Germinal center (tissue), 1 donor: ENCODE results near the gene SLC12A2.

Experiments used
- DNase-seq: peaks from one replicate; pipeline ENCODE4 v3.0.0; 2012; ENCODE audit warnings: mixed read lengths, low spot score

The SLC12A2 gene

GRCh38 chr5:128169401-128170017, 85.9 kb downstream of the SLC12A2 start:
- no peak for DNase-seq

GRCh38 chr5:128172102-128172501, 88.5 kb downstream of the SLC12A2 start:
- DNase-seq, result no peak

GRCh38 chr5:128174951-128175350, 91.4 kb downstream of the SLC12A2 start:
- no peak for DNase-seq

DNA sequence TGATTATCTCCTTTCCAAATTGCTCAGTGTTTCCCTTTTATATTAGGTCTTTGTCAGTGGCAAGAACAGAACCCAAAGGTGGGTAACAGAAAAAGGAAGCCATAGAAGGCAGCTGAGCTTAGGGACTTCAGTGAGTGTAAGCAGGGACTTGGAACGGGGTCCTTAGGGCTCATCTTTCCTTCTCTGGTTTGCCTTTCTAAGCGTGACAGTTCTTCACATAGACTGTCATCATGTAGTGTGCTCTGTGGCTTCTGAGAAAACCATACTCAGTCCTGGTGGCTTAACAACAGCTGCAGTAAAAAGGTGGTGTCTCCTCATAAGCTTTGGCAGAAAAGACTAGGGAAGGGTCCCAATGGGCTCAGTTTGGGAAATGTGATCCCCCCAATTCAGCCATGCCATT, 108.8 kb downstream of the SLC12A2 start:
- no peak for DNase-seq

- DNase-seq, result no peak
These were observed 110.3 kb downstream of the SLC12A2 start for GRCh38 chr5:128193665-128194390.

GRCh38 chr5:128195316-128195715, 111.8 kb downstream of the SLC12A2 start:
- DNase-seq, result no peak

GRCh38 chr5:128196080-128196479, 112.5 kb downstream of the SLC12A2 start:
- no peak for DNase-seq

DNA sequence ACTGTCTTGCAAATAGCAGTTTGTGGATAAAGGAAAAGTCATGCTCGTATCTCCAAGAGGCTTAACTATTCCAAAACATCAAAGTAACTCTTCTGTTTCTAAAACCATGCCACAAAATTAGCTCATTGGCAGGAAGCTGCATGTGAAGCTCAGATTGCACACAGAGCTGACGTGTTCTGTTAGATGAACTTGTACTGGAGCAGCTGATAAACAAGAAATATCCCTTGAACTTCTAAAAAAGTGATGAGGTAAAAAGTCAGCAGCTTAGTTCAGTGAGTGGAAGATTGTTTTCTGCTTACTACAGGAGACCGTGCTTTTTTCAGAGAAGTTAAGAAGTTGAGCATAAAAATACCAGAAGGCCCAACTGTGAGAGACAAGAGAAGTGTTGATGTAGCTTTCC, 113.2 kb downstream of the SLC12A2 start:
- DNase-seq, result no peak

DNA sequence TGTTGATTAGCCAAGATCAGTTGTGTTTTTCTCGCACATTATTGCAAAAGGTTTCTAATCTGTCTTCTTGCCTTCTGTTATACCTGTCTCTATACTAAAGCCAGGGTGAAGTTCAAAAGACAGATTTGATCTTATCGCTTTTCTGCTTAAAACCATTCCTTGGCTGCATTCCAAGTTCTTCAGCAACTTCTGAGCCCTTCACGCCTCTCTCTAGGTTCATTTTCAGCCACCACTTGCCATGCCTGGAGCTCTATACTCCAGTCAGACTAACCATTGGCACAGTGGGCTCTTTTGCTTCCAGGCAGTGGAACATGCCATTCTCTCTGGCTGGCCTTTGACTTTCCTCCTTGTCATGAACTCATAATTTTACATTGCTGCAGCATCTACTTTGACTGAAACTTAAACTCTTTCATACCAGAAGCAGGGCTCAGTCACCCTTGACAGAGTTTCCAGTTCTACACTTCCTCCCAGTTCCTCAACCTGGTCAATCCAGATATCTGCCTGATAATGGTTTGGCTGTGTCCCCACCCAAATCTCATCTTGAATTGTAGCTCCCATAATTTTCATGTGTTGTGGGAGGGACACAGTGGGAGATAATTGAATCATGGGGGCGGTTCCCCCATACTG, 114.4 kb downstream of the SLC12A2 start:
- DNase-seq, result no peak

DNA sequence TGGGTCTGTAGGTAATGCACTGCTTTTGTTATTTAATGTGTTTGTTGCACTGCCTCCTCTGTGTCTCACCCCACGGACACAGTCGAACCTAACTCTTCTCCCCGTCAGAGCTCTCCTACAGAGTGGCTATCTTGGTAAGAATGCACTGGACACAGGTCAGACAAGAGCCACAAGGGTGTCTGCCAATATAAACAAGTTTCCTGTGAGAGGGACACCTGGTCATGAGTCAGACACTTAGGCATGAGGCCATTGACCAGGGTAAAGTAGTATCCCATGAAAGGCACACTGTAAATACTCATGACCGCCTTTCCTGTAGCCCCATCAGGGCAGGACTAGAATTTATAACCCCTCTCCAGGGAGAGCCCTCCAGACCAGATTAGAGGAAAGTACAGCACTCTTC, 115.5 kb downstream of the SLC12A2 start:
- no peak for DNase-seq

- no peak for DNase-seq
These were observed 116.0 kb downstream of the SLC12A2 start for GRCh38 chr5:128199611-128200010.

GRCh38 chr5:128201065-128201926, 117.7 kb downstream of the SLC12A2 start:
- DNase-seq, result peak; percentile 81

DNA sequence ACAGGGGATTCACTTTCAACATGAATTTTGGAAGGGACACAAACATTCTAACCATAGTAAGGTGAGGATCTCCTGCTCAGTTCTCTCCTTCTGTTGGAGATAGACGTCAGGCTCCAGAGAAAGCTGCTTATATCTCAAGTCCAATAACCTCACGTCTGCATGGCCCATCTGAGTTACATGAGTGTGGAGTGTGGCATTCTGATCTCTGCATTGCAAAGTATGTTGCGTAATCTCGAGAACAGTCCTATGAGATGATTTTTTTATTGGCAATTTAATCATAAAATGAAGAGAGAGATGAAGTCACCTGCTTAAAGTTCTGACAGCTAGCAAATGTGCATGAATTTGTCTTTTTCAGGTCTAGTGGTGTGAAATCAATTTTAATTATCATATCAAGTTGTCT, 118.8 kb downstream of the SLC12A2 start:
- DNase-seq, result no peak

- DNase-seq, result no peak
These were observed 124.9 kb downstream of the SLC12A2 start for GRCh38 chr5:128208436-128208835.

DNA sequence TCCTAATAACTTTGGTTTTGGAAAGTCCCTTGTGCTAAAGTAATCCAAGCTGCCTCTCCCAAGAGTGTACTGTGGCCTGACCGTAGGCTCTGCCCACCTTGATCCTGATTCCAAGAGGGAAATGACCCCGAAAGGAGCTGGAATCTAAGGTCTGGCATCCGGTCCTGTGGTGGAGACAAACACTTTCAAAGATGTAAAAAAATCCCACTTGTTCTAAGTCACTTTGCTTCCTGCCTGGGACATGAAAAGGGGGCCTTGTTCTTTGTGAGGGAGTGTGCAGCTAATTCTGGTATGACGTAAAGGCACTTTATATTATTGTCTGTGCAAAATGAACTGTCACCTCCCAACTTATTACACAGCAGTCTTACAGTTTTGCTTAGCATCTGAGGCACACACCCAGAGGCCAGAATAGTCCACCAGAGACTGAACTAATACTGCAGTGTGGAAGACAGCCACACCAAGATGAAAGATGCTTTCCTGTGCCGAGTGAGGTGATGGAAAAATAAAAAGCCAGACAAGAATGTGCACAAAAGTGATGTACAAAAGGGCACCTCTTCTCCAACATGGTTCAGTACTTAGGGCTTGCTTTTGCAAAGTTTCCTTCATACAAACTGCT, 128.7 kb downstream of the SLC12A2 start:
- DNase-seq, result no peak

DNA sequence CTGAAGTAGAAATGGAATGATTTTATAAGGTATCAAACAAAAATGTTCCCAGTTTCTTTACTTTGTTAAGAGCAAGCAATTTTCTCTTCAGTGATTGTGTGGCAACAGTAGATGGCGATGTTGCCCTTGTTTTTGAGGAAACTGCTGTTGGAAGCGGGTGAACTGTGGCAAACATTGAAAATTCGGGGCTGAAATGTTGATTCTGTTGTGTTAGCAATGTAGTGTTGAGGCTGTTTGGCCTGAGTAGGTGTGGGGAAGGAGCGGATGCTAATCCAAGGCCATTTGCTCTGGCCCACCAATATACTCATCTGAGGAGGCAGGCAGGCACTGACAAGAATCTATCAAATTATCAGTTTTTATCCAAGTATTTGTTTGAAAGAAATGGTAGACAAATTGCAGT, 129.8 kb downstream of the SLC12A2 start:
- DNase-seq, result peak; percentile 9

- DNase-seq, result no peak
These were observed 130.3 kb downstream of the SLC12A2 start for GRCh38 chr5:128213833-128214232.

DNA sequence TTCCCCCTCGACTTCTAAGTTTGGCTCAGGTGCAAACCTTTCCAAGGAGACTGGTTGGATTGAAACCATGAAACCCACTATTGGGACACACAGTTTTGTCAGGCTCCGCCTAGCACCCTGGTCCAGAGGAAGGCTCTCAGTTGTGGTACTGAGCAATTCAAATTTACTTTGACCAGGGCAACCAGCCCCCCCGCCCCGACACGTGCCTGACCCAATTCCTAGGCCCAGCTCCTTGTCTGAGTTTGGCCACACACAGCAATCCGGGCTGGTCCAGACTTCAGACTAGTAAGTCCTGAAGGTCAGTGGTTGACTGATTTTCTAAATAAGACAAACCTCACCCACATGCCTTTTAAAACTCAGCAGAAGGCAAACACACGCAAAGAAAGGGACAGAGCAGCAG, 132.7 kb downstream of the SLC12A2 start:
- DNase-seq, result no peak

DNA sequence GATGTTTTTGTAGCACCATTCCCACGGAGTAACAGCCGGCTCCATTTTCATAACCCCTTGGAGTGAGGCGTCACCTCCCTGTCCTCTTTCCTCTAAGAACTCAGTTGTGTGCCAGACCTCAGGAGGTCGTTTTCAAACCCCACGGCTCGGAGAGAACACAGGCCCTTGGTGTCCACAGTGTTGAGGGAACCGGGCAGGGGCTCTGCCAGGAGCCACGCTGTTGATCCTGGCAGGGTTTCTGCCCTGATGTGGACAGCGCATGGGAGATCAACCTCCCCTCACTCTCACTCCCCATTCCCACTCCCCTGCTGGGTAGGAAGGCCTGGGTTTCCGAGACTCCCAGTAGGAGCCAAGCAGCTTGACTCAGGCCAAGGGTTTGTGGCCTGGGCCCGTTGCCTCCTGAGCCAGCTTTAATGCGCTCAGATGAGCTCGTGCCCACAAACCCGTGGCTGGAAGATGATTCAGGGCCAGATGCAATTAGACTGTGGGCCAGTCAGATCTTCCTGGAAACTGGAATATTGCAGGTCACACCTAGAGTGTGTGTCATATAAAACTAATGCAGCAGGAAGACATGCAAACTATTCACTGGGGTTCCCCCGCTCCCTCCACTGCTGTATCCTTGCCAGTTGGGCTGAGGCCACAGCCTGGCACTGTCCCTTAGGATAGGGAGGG, 133.4 kb downstream of the SLC12A2 start:
- no peak for DNase-seq

DNA sequence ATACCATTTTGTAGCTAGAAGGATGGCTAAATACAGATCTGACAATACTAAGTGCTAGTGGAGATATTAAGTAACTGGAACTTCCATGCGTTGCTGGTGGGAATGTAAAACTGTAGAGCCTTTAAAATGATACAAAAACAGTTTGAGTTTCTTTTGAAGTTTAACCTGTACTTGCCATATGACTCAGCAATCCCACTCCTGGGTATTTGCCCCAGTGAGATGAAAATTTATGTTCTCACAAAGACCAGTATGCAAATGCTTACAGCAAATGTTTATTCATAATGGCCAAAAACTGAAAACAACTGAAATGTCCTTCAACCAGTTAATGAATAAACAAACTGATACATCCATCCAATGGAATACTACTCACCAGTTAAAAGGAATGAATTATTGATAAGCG, 137.3 kb downstream of the SLC12A2 start:
- no peak for DNase-seq

DNA sequence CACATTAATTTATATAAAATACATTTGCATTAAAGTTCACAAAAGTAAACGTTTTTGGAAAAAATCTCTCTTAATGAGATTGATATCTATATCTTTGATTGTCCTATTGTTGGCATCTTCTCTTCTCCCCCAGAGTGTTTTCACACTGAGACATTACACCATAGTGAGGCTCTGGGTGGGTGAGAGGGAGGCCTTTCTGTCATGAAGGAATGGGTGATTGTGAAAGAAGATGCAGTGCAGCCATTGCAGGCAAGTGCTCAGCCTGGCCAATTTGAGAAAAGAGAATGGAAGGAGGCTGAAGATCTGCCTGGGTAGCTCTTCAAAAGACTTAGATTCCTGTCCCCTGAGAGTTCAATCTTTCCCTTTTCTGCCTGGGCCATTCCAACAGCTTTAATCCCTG, 140.8 kb downstream of the SLC12A2 start:
- DNase-seq, result no peak
